Measurements from ENCODE around the gene FMNL2. TPM values are rescaled to one million over a fixed set of nuclear protein-coding genes. Genes with fewer than 3 reads are reported as not detected.

Gene FMNL2
- total RNA-seq, 4 donors from 2014 or later = 6.7 to 17.2 (median 11.5) TPM

DNA sequence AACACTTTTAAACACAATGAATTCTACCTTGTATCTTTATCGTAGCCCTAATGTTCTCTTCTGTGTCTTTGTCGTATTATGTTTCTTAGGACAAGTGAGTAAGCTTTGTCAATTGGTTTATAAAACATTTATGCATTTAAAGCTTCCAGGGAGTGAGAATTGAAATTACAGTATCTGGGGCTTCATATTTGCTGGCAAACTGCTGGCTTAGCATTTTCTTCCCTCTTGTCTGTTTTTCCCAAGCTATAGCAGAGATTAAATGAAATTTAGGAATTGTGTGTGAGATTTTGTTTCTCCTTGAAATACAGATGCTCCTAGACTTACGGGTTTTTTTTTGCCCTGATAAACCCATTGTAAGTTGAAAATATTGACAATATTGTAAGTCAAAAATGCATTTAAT, 73.3 kb downstream of the FMNL2 start:
- Histone ChIP-seq H3K36me3 (no peaks in the 10 kb centered on the region), H3K4me3 (no peak overlapping the region), H3K27me3 (no peaks in the 10 kb centered on the region), H3K27ac (peak overlapping the region in 3 of 4 donors; percentile 71 to 86 (median 84)), H3K4me1 (peaks cover 86 to 87% of the 10 kb centered on the region in 2 donors), H3K9me3 (no peaks in the 10 kb centered on the region)
- intact Hi-C loops (cut with DNase I; ENCODE audit: low total_unique reads) (loop anchor here (5.0 kb wide), 1 partner anchor 214 kb away; no protein-coding TSS in a partner anchor), in situ Hi-C loops (cut with MboI; ENCODE audit: low sequenced_read_pairs in 4 of 4) (no loop called here)
- no peak for TF ChIP-seq POLR2A (IDR thresholded peaks at IDR 0.05)
- TF ChIP-seq, protein P1, sequence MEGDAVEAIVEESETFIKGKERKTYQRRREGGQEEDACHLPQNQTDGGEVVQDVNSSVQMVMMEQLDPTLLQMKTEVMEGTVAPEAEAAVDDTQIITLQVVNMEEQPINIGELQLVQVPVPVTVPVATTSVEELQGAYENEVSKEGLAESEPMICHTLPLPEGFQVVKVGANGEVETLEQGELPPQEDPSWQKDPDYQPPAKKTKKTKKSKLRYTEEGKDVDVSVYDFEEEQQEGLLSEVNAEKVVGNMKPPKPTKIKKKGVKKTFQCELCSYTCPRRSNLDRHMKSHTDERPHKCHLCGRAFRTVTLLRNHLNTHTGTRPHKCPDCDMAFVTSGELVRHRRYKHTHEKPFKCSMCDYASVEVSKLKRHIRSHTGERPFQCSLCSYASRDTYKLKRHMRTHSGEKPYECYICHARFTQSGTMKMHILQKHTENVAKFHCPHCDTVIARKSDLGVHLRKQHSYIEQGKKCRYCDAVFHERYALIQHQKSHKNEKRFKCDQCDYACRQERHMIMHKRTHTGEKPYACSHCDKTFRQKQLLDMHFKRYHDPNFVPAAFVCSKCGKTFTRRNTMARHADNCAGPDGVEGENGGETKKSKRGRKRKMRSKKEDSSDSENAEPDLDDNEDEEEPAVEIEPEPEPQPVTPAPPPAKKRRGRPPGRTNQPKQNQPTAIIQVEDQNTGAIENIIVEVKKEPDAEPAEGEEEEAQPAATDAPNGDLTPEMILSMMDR (IDR thresholded peaks at IDR 0.05 in 4 of 5, conservative IDR thresholded peaks at IDR 0.05 in 1 of 5) = no peak
- ATAC-seq (no peak), DNase-seq (no peak)

DNA sequence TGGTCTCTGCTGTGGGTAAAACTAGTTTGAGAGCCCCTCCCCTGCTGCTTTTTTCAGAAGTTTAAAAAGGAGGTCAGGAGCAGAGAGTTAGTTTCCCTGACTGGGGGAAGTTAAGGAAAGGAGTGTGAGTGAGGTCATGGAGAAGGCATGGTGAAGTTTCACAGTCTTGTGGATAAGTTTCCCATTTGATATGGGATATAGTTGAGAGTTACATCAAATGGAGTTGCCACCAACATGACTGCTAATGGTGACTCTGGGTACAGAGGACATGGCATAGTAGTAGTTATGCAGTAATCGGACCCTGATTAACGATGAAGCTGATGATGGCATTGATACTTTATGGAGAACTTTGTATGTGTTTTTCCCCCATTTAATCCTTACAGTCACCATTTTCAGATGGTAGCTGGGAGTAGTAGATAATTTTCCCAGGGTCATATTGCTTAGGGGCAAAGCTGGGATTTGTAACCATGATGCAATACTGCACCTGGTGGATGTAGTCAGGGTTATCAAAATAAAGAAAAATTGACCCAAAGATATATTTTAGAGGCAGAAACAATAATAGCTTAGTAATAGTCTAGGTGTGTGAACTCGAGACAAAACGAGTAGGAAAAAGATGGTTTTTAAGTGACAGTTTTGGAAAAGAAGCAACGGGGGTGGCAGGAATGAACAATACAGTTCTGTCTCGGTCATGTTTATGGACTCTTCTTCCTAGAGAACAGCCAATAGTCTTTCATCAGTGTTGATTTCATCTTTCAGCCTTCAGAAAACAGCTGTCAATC, 74.6 kb downstream of the FMNL2 start:
- DNase-seq (no peak), ATAC-seq (no peak)
- Histone ChIP-seq H3K4me1 (peaks cover 72 to 80% of the 10 kb centered on the region in 2 donors), H3K9me3 (no peaks in the 10 kb centered on the region), H3K27ac (peak overlapping the region; percentile 48 to 77 (median 60)), H3K27me3 (no peaks in the 10 kb centered on the region), H3K4me3 (no peak overlapping the region), H3K36me3 (no peaks in the 10 kb centered on the region)
- TF ChIP-seq, protein P1 (IDR thresholded peaks at IDR 0.05 in 4 of 5, conservative IDR thresholded peaks at IDR 0.05 in 1 of 5) = no peak
- no peak for TF ChIP-seq POLR2A (IDR thresholded peaks at IDR 0.05)
- intact Hi-C loops (cut with DNase I; ENCODE audit: low total_unique reads) (loop anchor here (5.0 kb wide), 1 partner anchor 213 kb away; no protein-coding TSS in a partner anchor), in situ Hi-C loops (cut with MboI; ENCODE audit: low sequenced_read_pairs in 4 of 4) (loop anchor here in 1 of 4 donors (10.0 kb wide), 1 partner anchor 75 kb away; the partner anchor contains the start of gene FMNL2)

DNA sequence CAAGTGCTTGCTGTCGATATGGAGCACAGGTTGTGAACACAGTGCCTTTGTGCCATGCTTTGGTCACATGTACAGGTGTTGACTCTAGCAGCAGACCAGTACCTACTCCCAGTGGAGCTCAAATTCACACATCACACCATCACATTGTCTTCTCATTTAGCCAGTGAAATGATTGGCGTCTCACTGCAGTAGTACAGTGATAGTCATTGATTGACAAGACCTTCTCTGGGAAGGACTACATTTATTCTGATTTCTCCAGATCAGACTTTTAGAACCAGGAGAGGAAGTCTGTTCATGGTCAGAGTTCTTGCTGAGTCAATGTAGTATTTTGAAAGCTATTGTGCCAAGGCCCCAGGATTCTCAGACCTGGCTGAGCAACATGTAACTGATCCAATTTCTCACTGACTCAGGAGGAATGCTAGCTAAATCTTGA, 75.2 kb downstream of the FMNL2 start:
- Histone ChIP-seq H3K4me3 (no peak overlapping the region), H3K27me3 (no peaks in the 10 kb centered on the region), H3K27ac (peak overlapping the region; percentile 48 to 77 (median 60)), H3K9me3 (no peaks in the 10 kb centered on the region), H3K36me3 (no peaks in the 10 kb centered on the region), H3K4me1 (peaks cover 68 to 79% of the 10 kb centered on the region in 2 donors)
- in situ Hi-C loops (cut with MboI; ENCODE audit: low sequenced_read_pairs in 4 of 4) (loop anchor here in 1 of 4 donors (10.0 kb wide), 1 partner anchor 75 kb away; the partner anchor contains the start of gene FMNL2), intact Hi-C loops (cut with DNase I; ENCODE audit: low total_unique reads) (no loop called here)
- TF ChIP-seq, protein P1 (IDR thresholded peaks at IDR 0.05 in 4 of 5, conservative IDR thresholded peaks at IDR 0.05 in 1 of 5) = no peak
- no peak for TF ChIP-seq POLR2A (IDR thresholded peaks at IDR 0.05)
- DNase-seq (peak in 1 of 2 donors; percentile 73), ATAC-seq (peak; percentile 73 to 81)

DNA sequence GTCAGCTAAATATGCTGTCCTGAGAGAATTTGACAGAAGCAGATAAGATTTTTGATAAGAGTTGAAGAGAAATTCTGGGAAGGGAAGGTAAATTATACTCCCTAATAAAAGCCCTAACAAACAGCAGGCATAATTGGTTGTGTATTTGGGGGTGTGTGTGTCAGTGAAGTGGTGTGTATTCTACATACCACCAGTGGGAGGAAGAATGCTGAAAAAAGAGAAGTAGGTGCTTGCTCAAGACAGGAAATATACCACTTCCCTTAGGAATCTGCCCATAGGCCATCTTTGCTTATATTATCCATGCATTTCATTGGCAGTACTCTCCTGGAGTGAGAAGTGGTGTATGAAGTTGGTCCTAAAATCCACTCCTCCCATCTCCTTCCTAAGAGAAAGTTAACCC, 76.2 kb downstream of the FMNL2 start:
- H3K4me3 ChIP-seq = no peak overlapping the region
- no peaks in the 10 kb centered on the region for H3K27me3 ChIP-seq
- ATAC-seq (no peak), DNase-seq (no peak)
- TF ChIP-seq, protein P1 (IDR thresholded peaks at IDR 0.05 in 4 of 5, conservative IDR thresholded peaks at IDR 0.05 in 1 of 5) = no peak
- TF ChIP-seq POLR2A (IDR thresholded peaks at IDR 0.05) = no peak
- H3K4me1 ChIP-seq = peaks cover 68 to 79% of the 10 kb centered on the region in 2 donors
- peak overlapping the region in 3 of 4 donors; percentile 51 to 77 (median 68) for H3K27ac ChIP-seq
- no peaks in the 10 kb centered on the region for H3K9me3 ChIP-seq
- in situ Hi-C loops (cut with MboI; ENCODE audit: low sequenced_read_pairs in 4 of 4) (loop anchor here in 1 of 4 donors (10.0 kb wide), 1 partner anchor 76 kb away; the partner anchor contains the start of gene FMNL2), intact Hi-C loops (cut with DNase I; ENCODE audit: low total_unique reads) (no loop called here)
- H3K36me3 ChIP-seq = no peaks in the 10 kb centered on the region

Data from gastrocnemius medialis (tissue), 4 donors.